ENCODE measurements around the gene CSTPP1. TPM values are rescaled to one million over a fixed set of nuclear protein-coding genes. Genes with fewer than 3 reads are reported as not detected.

The CSTPP1 gene
- total RNA-seq, 1 donor = 5.8 TPM

DNA sequence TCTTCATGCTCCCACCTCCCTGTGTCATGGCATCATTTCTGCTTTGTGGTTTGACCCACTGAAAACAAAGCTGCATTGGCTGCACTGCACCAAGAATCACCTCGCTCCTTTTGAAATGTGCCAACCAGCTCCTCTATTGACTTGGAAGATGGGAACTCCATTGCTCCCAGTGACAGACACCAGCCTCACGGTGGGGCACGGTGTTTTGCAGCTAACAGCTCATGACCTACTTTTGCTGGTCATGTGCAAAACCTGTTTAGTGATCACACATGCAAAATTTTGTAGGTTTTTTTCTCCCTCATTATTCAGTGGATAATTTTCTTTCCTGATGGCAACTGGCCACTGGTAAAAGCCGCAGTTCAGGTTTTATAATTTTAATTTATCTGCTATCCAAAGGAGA, 203.3 kb downstream of the CSTPP1 start:
- no peak overlapping the region for H3K4me3 ChIP-seq (ENCODE audit: low read length)
- H3K27me3 ChIP-seq (ENCODE audit: insufficient read depth, low read length) = no peaks in the 10 kb centered on the region
- no peaks in the 10 kb centered on the region for H3K9me3 ChIP-seq (ENCODE audit: low read depth, low read length)
- H3K4me1 ChIP-seq (ENCODE audit: insufficient read depth, low read length) = no peaks in the 10 kb centered on the region

GRCh38 chr11:47143322-47143721, 206.8 kb downstream of the CSTPP1 start:
- H3K4me3 ChIP-seq (ENCODE audit: low read length) = no peak overlapping the region
- H3K9me3 ChIP-seq (ENCODE audit: low read depth, low read length) = no peaks in the 10 kb centered on the region
- no peaks in the 10 kb centered on the region for H3K4me1 ChIP-seq (ENCODE audit: insufficient read depth, low read length)
- H3K27me3 ChIP-seq (ENCODE audit: insufficient read depth, low read length) = no peaks in the 10 kb centered on the region

DNA sequence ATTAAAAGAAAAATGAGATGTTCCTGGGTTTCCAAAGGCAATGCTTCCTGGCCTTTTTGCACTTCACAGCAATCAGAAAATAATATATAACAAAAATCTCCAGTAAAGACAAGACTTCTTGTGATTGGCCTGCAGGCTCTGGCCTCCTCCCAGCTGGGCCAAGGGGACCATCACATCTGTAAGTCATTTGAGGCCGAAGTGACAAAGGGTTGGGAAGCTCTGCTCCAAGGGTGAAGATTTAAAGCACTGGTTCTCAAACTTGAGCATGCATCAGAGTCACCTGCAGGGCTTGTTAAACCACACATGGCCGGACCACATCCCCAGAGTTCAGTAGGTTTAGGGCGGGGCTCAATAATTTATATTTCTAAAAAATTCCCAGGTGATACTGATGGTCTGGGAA, 208.0 kb downstream of the CSTPP1 start:
- no peak overlapping the region for H3K4me3 ChIP-seq (ENCODE audit: low read length)
- no peaks in the 10 kb centered on the region for H3K9me3 ChIP-seq (ENCODE audit: low read depth, low read length)
- H3K27me3 ChIP-seq (ENCODE audit: insufficient read depth, low read length) = no peaks in the 10 kb centered on the region
- no peaks in the 10 kb centered on the region for H3K4me1 ChIP-seq (ENCODE audit: insufficient read depth, low read length)

DNA sequence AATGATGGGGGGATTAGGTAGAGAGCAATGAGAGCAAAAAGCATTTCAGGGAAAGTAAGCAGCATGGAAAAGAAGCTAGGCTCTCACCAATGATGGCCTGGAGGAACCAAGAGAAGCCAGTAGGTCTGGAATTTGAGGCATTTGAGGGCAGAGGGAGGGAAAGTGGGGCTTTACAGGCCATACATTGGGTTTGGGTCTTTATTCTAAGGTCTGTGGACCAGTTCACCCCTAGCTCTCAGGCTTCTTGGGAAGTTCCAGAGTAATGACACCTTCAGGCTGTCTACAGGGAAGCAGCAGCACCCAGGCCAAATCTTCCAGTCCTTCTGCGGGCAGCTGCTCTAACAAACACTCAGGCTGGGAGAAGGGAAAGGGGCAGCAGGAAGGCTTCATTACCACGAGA, 210.7 kb downstream of the CSTPP1 start:
- Histone ChIP-seq H3K9me3 (ENCODE audit: low read depth, low read length) (no peaks in the 10 kb centered on the region), H3K4me3 (ENCODE audit: low read length) (no peak overlapping the region)

GRCh38 chr11:47147681-47148080, 211.1 kb downstream of the CSTPP1 start:
- Histone ChIP-seq H3K27me3 (ENCODE audit: insufficient read depth, low read length) (no peaks in the 10 kb centered on the region), H3K4me1 (ENCODE audit: insufficient read depth, low read length) (peaks cover 5% of the 10 kb centered on the region), H3K9me3 (ENCODE audit: low read depth, low read length) (no peaks in the 10 kb centered on the region), H3K4me3 (ENCODE audit: low read length) (no peak overlapping the region)

More for the DNA sequence above, 210.7 kb downstream of the CSTPP1 start:
- H3K4me1 ChIP-seq (ENCODE audit: insufficient read depth, low read length) = peaks cover under 1% of the 10 kb centered on the region
- H3K27me3 ChIP-seq (ENCODE audit: insufficient read depth, low read length) = no peaks in the 10 kb centered on the region

DNA sequence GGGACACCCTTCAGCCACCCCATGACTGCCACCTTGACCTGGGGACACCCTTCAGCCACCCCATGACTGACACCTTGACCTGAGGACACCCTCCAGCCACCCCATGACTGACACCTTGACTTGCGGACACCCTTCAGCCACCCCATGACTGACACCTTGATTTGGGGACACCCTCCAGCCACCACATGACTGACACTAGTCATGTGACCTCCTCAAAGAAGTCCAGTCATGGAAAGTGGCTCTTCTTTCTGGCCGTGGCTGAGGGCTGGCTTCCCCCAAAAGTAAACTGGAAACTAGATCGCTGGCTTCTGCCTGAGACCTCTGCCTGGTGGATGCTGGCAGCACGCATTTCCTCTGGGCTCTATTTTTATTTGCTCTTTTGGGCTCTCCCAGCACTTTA, 211.7 kb downstream of the CSTPP1 start:
- Histone ChIP-seq H3K9me3 (ENCODE audit: low read depth, low read length) (no peaks in the 10 kb centered on the region), H3K4me3 (ENCODE audit: low read length) (no peak overlapping the region), H3K4me1 (ENCODE audit: insufficient read depth, low read length) (peaks cover 11% of the 10 kb centered on the region), H3K27me3 (ENCODE audit: insufficient read depth, low read length) (no peaks in the 10 kb centered on the region)

DNA sequence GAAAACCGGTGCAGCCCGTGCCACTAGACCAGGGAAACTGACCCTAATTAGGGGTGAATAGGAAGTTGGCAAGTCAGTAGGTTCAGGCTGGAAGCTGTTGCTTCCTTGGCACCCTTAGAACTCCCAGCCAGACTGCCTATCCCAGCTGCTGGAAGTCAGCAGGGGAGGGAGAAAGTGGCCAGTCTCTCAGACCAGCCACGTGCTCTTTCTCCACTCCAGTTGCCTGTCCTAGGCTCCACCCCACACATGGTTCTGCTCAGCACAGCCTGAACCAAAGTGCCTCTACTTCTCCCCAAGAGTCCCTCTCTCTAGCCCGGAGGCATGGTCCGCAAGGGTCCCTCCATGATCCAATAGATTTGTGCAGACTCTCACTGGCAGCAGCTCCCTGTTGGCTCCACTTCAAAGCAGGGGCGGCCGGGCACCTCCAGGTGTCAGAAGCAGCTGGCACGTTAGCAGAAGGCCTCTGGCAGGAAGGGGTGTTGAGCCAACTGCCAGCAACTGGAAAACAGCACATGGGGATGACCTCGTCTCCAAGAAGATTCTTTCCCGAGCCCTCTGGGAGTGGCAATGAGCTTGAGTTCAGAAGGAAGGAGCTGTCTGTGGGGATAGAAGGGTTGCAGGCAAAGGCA, 212.5 kb downstream of the CSTPP1 start:
- H3K4me3 ChIP-seq (ENCODE audit: low read length) = no peak overlapping the region
- H3K4me1 ChIP-seq (ENCODE audit: insufficient read depth, low read length) = peaks cover 18% of the 10 kb centered on the region
- no peaks in the 10 kb centered on the region for H3K27me3 ChIP-seq (ENCODE audit: insufficient read depth, low read length)

GRCh38 chr11:47149782-47150181, 213.2 kb downstream of the CSTPP1 start:
- H3K4me1 ChIP-seq (ENCODE audit: insufficient read depth, low read length) = peaks cover 20% of the 10 kb centered on the region
- H3K9me3 ChIP-seq (ENCODE audit: low read depth, low read length) = no peaks in the 10 kb centered on the region
- no peaks in the 10 kb centered on the region for H3K27me3 ChIP-seq (ENCODE audit: insufficient read depth, low read length)
- H3K4me3 ChIP-seq (ENCODE audit: low read length) = no peak overlapping the region

More for the DNA sequence above, 212.5 kb downstream of the CSTPP1 start:
- no peaks in the 10 kb centered on the region for H3K9me3 ChIP-seq (ENCODE audit: low read depth, low read length)

DNA sequence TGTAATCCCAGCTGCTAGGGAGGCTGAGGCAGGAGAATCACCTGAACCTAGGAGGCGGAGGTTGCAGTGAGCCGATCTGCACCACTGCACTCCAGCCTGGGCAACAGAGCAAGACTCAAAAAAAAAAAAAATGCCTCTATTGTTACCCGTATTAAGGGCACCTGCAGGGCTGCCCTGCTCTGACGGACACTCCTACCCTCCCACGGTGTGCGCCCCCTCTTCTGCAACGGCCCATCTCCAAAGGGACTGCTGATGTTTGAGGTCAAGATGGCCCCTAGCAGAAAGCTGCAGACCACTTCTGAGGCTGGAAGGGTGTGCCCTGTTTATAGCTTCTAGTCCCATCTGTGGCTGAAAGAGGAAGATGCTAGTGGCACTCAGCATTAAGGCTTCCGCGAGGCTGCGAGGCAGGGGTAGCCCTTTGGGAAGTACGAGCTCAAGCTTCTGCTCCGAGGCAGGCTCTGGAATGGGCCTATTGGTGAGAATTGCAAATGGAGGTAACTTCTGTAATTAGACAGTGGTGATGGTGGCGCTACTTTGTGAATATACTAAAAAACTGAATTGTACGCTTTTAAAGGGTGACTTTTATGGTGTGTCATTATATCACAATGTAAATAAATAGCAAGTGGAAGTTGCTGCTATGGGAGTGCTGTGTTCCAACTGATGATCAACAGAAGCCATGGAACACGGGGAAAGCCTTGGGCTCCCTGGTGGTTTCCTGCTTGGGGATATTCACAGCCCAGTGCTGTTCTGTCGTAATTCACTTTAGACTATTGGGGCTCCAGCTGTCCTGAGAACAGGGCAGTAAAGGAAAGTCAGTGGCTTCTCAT, 215.8 kb downstream of the CSTPP1 start:
- Histone ChIP-seq H3K4me1 (ENCODE audit: insufficient read depth, low read length) (peaks cover 34% of the 10 kb centered on the region), H3K9me3 (ENCODE audit: low read depth, low read length) (no peaks in the 10 kb centered on the region), H3K27me3 (ENCODE audit: insufficient read depth, low read length) (no peaks in the 10 kb centered on the region), H3K4me3 (ENCODE audit: low read length) (no peak overlapping the region)

DNA sequence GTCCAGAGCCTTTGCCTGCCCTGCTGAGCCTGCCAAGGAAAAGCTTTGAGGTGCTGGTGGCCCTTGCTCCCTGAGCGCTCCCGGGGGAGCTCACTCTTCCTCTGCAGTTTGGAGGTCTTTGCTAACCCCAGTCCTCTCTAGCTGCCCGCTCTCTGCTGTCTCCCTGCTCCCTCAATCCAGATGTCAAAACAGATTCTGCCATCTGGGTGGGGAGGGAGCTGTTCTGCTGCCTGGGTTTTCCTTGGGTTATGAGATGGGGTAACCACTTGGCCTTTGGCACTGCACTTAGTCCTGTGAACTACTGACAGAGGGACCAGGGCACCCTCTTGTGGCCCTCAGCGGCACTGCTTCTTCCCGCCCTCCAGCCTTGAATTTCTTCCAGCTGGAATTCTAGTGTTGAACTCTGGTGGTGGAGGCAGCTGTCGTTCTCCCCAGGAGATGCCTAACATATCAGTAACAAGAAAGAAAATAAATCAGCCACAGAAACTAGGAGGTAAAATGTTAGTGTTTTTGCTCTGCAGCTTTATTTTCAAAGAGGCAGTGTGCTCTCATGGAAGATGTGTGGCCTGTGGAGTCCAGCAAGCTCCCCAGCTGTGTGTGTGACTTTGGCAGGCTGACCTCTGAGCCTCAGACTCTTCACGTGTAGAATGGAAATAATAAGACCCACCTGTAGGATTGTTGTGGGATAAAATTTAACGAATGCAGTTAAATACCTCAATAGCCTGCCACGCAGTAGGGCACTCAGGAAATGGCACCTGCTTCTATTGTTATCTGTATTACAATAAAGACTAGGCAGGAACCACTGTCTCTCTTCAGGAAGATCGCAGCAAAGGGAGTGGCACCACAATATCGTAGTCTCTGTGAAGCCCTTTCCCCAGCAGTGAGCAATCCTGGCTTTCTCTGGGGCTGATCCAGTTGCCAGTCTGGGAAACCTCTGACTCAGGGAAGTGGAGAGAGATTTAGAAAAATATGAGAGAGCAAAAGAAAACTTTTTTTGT, 216.7 kb downstream of the CSTPP1 start:
- H3K9me3 ChIP-seq (ENCODE audit: low read depth, low read length) = no peaks in the 10 kb centered on the region
- H3K4me1 ChIP-seq (ENCODE audit: insufficient read depth, low read length) = peaks cover 34% of the 10 kb centered on the region
- no peak overlapping the region for H3K4me3 ChIP-seq (ENCODE audit: low read length)
- H3K27me3 ChIP-seq (ENCODE audit: insufficient read depth, low read length) = no peaks in the 10 kb centered on the region

DNA sequence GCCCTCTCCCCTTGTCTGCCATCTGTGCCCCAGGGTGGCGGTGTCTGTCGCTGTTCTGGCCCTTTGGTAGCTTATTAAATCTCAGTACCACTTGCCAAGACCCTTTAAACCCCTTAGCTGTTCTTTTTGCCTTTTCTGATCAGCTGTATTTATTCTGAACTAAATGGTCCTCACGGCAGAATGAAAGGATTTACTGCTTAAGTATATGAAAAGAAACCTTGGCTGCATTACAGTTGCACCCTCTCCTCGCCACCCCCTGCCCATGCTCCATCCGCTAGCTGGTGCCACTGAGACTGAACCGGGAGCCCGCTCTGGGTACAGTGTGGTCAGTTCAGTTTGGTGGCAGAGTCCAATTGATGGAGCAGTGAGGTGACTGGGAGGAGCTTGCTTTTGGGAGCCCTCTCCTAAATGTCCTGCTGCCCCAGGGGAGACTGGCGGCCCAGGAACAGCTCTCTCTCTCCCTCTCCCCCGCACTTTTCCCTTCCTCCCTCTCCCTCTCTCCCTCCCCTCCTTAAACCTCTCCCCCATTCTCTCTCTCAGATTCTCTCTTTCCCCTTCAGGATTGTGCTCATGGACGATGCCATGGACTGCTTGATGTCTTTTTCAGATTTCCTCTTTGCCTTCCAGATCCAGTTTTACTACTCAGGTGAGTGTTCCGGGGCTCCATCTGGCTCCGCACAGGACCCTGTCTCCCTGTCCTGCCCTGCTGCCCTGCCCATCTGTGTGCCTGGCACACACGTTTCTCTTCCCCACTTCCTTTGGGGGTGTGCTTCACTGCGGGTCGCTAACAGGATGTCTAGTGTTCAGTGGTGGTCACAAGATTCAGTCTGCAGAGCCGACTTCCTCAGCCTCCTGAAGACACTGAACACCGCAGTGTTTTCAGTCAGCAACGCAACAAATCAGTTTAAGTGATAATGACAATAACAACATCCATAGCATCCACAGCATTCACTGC, 218.3 kb downstream of the CSTPP1 start:
- Histone ChIP-seq H3K27me3 (ENCODE audit: insufficient read depth, low read length) (no peaks in the 10 kb centered on the region), H3K4me3 (ENCODE audit: low read length) (no peak overlapping the region), H3K4me1 (ENCODE audit: insufficient read depth, low read length) (peaks cover 34% of the 10 kb centered on the region), H3K9me3 (ENCODE audit: low read depth, low read length) (no peaks in the 10 kb centered on the region)

GRCh38 chr11:47155879-47156278, 219.3 kb downstream of the CSTPP1 start:
- H3K9me3 ChIP-seq (ENCODE audit: low read depth, low read length) = no peaks in the 10 kb centered on the region
- peaks cover 34% of the 10 kb centered on the region for H3K4me1 ChIP-seq (ENCODE audit: insufficient read depth, low read length)
- H3K4me3 ChIP-seq (ENCODE audit: low read length) = no peak overlapping the region
- H3K27me3 ChIP-seq (ENCODE audit: insufficient read depth, low read length) = no peaks in the 10 kb centered on the region

GRCh38 chr11:47156333-47156732, 219.8 kb downstream of the CSTPP1 start:
- H3K4me1 ChIP-seq (ENCODE audit: insufficient read depth, low read length) = peaks cover 34% of the 10 kb centered on the region
- no peaks in the 10 kb centered on the region for H3K9me3 ChIP-seq (ENCODE audit: low read depth, low read length)
- H3K27me3 ChIP-seq (ENCODE audit: insufficient read depth, low read length) = no peaks in the 10 kb centered on the region
- no peak overlapping the region for H3K4me3 ChIP-seq (ENCODE audit: low read length)

GRCh38 chr11:47156951-47157350, 220.4 kb downstream of the CSTPP1 start:
- Histone ChIP-seq H3K4me3 (ENCODE audit: low read length) (no peak overlapping the region), H3K27me3 (ENCODE audit: insufficient read depth, low read length) (no peaks in the 10 kb centered on the region), H3K9me3 (ENCODE audit: low read depth, low read length) (no peaks in the 10 kb centered on the region), H3K4me1 (ENCODE audit: insufficient read depth, low read length) (peaks cover 34% of the 10 kb centered on the region)
